ENCODE measurements around the gene WDR93.

DNA sequence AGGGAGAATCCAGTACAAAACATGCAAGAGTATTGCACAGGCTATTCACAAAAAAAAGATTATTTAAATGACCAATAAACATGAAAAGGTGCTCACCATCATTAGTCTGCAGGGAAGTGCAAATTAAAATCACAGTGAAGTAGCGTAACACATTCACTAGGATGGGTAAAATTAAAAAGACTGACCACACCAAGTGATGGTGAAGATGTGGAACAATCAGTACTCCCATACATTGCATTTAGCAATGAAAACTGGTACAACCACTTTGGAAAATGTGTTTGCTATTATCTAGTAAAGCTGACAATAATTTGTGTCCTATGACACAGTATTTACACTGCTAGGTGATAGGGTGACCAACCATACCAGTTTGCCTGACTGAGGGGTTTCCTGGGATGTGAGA lies 34.0 kb downstream of the WDR93 start:
- no peak for TF ChIP-seq EZH2 (IDR thresholded peaks at IDR 0.05; ENCODE audit: borderline replicate concordance, insufficient read depth, low read depth, low read length, poor library complexity, severe bottlenecking)
- TF ChIP-seq, protein P1, sequence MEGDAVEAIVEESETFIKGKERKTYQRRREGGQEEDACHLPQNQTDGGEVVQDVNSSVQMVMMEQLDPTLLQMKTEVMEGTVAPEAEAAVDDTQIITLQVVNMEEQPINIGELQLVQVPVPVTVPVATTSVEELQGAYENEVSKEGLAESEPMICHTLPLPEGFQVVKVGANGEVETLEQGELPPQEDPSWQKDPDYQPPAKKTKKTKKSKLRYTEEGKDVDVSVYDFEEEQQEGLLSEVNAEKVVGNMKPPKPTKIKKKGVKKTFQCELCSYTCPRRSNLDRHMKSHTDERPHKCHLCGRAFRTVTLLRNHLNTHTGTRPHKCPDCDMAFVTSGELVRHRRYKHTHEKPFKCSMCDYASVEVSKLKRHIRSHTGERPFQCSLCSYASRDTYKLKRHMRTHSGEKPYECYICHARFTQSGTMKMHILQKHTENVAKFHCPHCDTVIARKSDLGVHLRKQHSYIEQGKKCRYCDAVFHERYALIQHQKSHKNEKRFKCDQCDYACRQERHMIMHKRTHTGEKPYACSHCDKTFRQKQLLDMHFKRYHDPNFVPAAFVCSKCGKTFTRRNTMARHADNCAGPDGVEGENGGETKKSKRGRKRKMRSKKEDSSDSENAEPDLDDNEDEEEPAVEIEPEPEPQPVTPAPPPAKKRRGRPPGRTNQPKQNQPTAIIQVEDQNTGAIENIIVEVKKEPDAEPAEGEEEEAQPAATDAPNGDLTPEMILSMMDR (IDR thresholded peaks at IDR 0.05): no peak
